HG02840 (cell line): ENCODE measurements around the gene NSF.

Source experiments
- ATAC-seq: cut with Tn5 transposase; IDR thresholded peaks from one replicate; pipeline ENCODE4 v1.9.1; 2021; ENCODE audit warnings: mild to moderate bottlenecking, moderate library complexity, moderate number of reproducible peaks; ENCODE audit not compliant: unreplicated experiment, low FRiP score

Gene NSF

GRCh38 chr17:46793541-46793940, 203.1 kb downstream of the NSF start:
- no peak for ATAC-seq

- no peak for ATAC-seq
Measured at GRCh38 chr17:46794318-46794717, 203.8 kb downstream of the NSF start.

- ATAC-seq = no peak
Measured at GRCh38 chr17:46795379-46795952, 205.0 kb downstream of the NSF start.

GRCh38 chr17:46796084-46796483, 205.6 kb downstream of the NSF start:
- no peak for ATAC-seq

GRCh38 chr17:46796524-46796923, 206.1 kb downstream of the NSF start:
- ATAC-seq = no peak

GRCh38 chr17:46796956-46797530, 206.6 kb downstream of the NSF start:
- ATAC-seq = no peak

GRCh38 chr17:46800573-46800972, 210.1 kb downstream of the NSF start:
- no peak for ATAC-seq

- no peak for ATAC-seq
Measured at GRCh38 chr17:46802800-46803199, 212.3 kb downstream of the NSF start.

GRCh38 chr17:46803544-46803943, 213.1 kb downstream of the NSF start:
- no peak for ATAC-seq

GRCh38 chr17:46805771-46806170, 215.3 kb downstream of the NSF start:
- ATAC-seq = no peak
